ENCODE results near the gene FADS6.

FADS6 gene

DNA sequence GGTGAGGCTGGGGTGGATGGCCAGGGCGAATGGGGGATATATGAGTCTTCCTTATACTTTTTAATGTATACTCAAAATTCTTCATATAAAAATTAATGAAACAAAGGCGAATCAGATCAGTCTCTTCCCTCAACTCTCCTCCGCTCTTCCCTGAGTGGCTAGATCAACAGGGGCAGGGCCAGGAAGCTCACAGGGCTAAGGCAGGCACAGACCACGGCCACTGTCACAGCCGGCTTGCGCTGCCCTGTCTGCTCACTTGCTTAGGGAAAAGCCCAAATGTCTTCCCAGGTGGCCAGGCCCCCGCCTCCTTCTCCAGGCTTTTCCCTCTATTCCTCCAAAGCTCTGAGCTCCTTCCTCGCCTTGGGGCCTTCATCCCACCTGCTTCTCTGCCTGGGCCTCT is 39.8 kb downstream of the FADS6 start:
- no peak for DNase-seq (ENCODE audit: low read depth, low spot score)
- TF ChIP-seq, protein P1, sequence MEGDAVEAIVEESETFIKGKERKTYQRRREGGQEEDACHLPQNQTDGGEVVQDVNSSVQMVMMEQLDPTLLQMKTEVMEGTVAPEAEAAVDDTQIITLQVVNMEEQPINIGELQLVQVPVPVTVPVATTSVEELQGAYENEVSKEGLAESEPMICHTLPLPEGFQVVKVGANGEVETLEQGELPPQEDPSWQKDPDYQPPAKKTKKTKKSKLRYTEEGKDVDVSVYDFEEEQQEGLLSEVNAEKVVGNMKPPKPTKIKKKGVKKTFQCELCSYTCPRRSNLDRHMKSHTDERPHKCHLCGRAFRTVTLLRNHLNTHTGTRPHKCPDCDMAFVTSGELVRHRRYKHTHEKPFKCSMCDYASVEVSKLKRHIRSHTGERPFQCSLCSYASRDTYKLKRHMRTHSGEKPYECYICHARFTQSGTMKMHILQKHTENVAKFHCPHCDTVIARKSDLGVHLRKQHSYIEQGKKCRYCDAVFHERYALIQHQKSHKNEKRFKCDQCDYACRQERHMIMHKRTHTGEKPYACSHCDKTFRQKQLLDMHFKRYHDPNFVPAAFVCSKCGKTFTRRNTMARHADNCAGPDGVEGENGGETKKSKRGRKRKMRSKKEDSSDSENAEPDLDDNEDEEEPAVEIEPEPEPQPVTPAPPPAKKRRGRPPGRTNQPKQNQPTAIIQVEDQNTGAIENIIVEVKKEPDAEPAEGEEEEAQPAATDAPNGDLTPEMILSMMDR (IDR thresholded peaks at IDR 0.05; ENCODE audit: low read depth, low read length) = no peak
- no peak overlapping the region for H3K4me3 ChIP-seq (ENCODE audit: low read depth, low read length)
- in situ Hi-C loops (cut with HindIII; ENCODE audit: low sequenced_read_pairs) = no loop called here

GRCh38 chr17:74853048-74853397 is 40.4 kb downstream of the FADS6 start:
- TF ChIP-seq, protein P1 (IDR thresholded peaks at IDR 0.05; ENCODE audit: low read depth, low read length) = no peak
- H3K4me3 ChIP-seq (ENCODE audit: low read depth, low read length) = no peak overlapping the region
- in situ Hi-C loops (cut with HindIII; ENCODE audit: low sequenced_read_pairs) = no loop called here

DNA sequence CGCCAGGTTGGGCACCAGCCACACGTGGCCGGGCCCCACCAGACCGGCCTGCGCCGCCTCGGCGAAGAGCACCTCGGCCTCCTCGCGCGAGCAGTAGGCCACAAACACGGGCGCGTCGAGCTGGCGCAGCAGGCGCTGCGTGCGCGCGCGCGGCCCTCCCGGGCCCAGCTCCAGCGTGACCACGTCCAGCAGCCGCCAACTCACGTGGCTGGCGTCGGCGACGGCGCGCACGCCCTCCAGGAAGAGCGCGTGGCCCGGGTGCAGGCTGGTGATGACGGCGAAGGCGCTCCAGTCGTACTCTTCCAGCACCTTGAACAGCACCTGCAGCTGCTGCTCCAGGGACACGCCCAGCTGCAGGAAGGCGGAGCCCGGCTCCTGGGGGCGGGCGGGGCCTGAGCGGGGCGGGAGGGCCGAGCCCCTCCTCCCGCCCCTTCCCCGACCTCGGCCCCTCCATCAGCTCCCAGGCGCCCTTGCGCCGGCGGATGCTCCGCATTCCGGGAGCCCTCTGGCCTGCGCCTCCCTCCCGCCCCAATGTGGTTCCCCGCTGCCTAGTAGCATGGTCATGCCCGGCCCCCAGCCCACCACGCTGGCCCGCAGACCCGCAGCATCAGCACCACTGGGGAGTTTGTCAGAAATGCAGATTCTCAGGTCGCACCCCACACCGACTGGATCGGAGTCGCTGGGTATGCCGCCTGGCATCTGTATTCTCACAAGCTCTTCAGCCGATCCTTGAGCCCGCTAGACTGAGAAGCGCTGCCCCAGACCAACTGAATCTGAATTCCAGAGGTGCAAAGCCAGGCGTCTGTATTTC is 41.0 kb downstream of the FADS6 start:
- DNase-seq (ENCODE audit: low read depth, low spot score) = no peak
- no peak overlapping the region for H3K4me3 ChIP-seq (ENCODE audit: low read depth, low read length)
- TF ChIP-seq, protein P1 (IDR thresholded peaks at IDR 0.05; ENCODE audit: low read depth, low read length) = no peak
- in situ Hi-C loops (cut with HindIII; ENCODE audit: low sequenced_read_pairs) = no loop called here

More at GRCh38 chr17:74853048-74853397, 40.4 kb downstream of the FADS6 start:
- DNase-seq (ENCODE audit: low read depth, low spot score) = no peak

- H3K4me3 ChIP-seq (ENCODE audit: low read depth, low read length) = no peak overlapping the region
- no peak for DNase-seq (ENCODE audit: low read depth, low spot score)
- TF ChIP-seq, protein P1 (IDR thresholded peaks at IDR 0.05; ENCODE audit: low read depth, low read length) = no peak
- in situ Hi-C loops (cut with HindIII; ENCODE audit: low sequenced_read_pairs) = no loop called here
Measured at GRCh38 chr17:74851612-74852236, 41.7 kb downstream of the FADS6 start.

GRCh38 chr17:74850914-74851313 is 42.5 kb downstream of the FADS6 start:
- TF ChIP-seq, protein P1 (IDR thresholded peaks at IDR 0.05; ENCODE audit: low read depth, low read length) = no peak
- DNase-seq (ENCODE audit: low read depth, low spot score) = no peak
- in situ Hi-C loops (cut with HindIII; ENCODE audit: low sequenced_read_pairs) = no loop called here
- no peak overlapping the region for H3K4me3 ChIP-seq (ENCODE audit: low read depth, low read length)

DNA sequence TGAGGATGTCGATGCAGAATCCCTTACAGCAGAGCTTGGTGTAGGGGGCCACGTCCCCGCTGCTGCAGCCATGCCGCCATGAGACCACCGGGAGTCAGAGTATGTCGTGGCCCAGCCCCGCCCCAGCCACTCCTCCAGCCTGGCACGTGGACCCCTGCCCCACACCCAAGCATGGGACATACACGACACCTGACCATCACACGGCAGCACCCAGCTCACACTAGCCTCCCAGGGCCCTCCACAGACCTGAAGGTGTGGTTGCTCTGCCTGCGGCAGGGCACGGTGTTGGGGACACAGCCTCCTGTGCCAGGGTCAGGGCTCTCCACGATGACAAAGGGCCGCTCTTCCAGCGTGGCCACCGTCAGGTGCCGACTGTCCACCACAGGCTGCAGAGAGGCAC is 43.1 kb downstream of the FADS6 start:
- no peak overlapping the region for H3K4me3 ChIP-seq (ENCODE audit: low read depth, low read length)
- in situ Hi-C loops (cut with HindIII; ENCODE audit: low sequenced_read_pairs) = no loop called here
- DNase-seq (ENCODE audit: low read depth, low spot score) = no peak
- TF ChIP-seq, protein P1 (IDR thresholded peaks at IDR 0.05; ENCODE audit: low read depth, low read length) = no peak

Data from astrocyte of the spinal cord (primary cell).